ENCODE measurements around the gene CDH10. TPM values are rescaled to one million over a fixed set of nuclear protein-coding genes. Genes with fewer than 3 reads are reported as not detected.

Gene CDH10
- total RNA-seq = not detected

- peak within 1 kb of the TSS in 1 of 2 donors; percentile 28 for H3K4me3 ChIP-seq
- DNase-seq (ENCODE audit: low spot score in 2 of 2) = no peak
Observed at GRCh38 chr5:24644761-24645160, at the start of gene CDH10. Gene CDH10, minus strand, starts transcription at chr5:24644978. Its CDS starts 51,488 bp downstream, at chr5:24593490.

GRCh38 chr5:24693609-24694008 lies 48.8 kb upstream of the CDH10 start:
- Histone ChIP-seq H3K27ac (no peak overlapping the region), H3K9me3 (no peaks in the 10 kb centered on the region), H3K36me3 (no peaks in the 10 kb centered on the region), H3K27me3 (no peaks in the 10 kb centered on the region), H3K4me3 (no peak overlapping the region), H3K4me1 (no peaks in the 10 kb centered on the region)
- DNase-seq (ENCODE audit: low spot score in 2 of 2) = no peak
- intact Hi-C loops (cut with DNase I) = no loop called here
- TF ChIP-seq CTCF (IDR thresholded peaks at IDR 0.05) = no peak

More at GRCh38 chr5:24644761-24645160, at the start of gene CDH10:
- Histone ChIP-seq H3K27ac (no peak within 1 kb of the TSS), H3K9me3 (no peaks in the 10 kb centered on the region), H3K4me1 (no peaks in the 10 kb centered on the region), H3K36me3 (no peaks in the 10 kb centered on the region), H3K27me3 (no peaks in the 10 kb centered on the region)
- TF ChIP-seq CTCF (IDR thresholded peaks at IDR 0.05) = no peak
- intact Hi-C loops (cut with DNase I) = no loop called here

GRCh38 chr5:24691074-24691473 lies 46.3 kb upstream of the CDH10 start:
- no peaks in the 10 kb centered on the region for H3K4me1 ChIP-seq
- no peaks in the 10 kb centered on the region for H3K36me3 ChIP-seq
- H3K9me3 ChIP-seq = no peaks in the 10 kb centered on the region
- TF ChIP-seq CTCF (IDR thresholded peaks at IDR 0.05) = no peak
- DNase-seq (ENCODE audit: low spot score in 2 of 2) = no peak
- H3K27me3 ChIP-seq = no peaks in the 10 kb centered on the region
- intact Hi-C loops (cut with DNase I) = no loop called here
- no peak overlapping the region for H3K4me3 ChIP-seq
- no peak overlapping the region for H3K27ac ChIP-seq

GRCh38 chr5:24681106-24681505 lies 36.3 kb upstream of the CDH10 start:
- Histone ChIP-seq H3K36me3 (no peaks in the 10 kb centered on the region), H3K27ac (no peak overlapping the region), H3K4me1 (no peaks in the 10 kb centered on the region), H3K27me3 (no peaks in the 10 kb centered on the region), H3K9me3 (no peaks in the 10 kb centered on the region), H3K4me3 (no peak overlapping the region)
- TF ChIP-seq CTCF (IDR thresholded peaks at IDR 0.05) = no peak
- intact Hi-C loops (cut with DNase I) = no loop called here
- DNase-seq (ENCODE audit: low spot score in 2 of 2) = no peak

GRCh38 chr5:24668050-24668449 lies 23.3 kb upstream of the CDH10 start:
- TF ChIP-seq CTCF (IDR thresholded peaks at IDR 0.05) = no peak
- H3K27ac ChIP-seq = no peak overlapping the region
- H3K36me3 ChIP-seq = no peaks in the 10 kb centered on the region
- no peaks in the 10 kb centered on the region for H3K27me3 ChIP-seq
- no peak for DNase-seq (ENCODE audit: low spot score in 2 of 2)
- no peaks in the 10 kb centered on the region for H3K4me1 ChIP-seq
- intact Hi-C loops (cut with DNase I) = no loop called here
- no peak overlapping the region for H3K4me3 ChIP-seq
- H3K9me3 ChIP-seq = no peaks in the 10 kb centered on the region

GRCh38 chr5:24649531-24649930 lies 4.8 kb upstream of the CDH10 start:
- no peak for TF ChIP-seq CTCF (IDR thresholded peaks at IDR 0.05)
- no peak overlapping the region for H3K4me3 ChIP-seq
- DNase-seq (ENCODE audit: low spot score in 2 of 2) = no peak
- no peaks in the 10 kb centered on the region for H3K4me1 ChIP-seq
- intact Hi-C loops (cut with DNase I) = no loop called here
- H3K36me3 ChIP-seq = no peaks in the 10 kb centered on the region
- no peak overlapping the region for H3K27ac ChIP-seq
- no peaks in the 10 kb centered on the region for H3K27me3 ChIP-seq
- no peaks in the 10 kb centered on the region for H3K9me3 ChIP-seq
